Heart left ventricle (tissue), 13 donors: ENCODE measurements around the gene ERH.

Source experiments
- CTCF ChIP-seq, 12 donors: fragments of 200-600 bp; sonication (generic) in 4 of 12; IDR thresholded peaks; one replicate each; pipeline versions ENCODE4 v1.5.0 to v1.8.0; 2018 to 2022; ENCODE audit warnings: antibody characterized with exemption in 12 of 12, mild to moderate bottlenecking in 5 of 12
- POLR2A ChIP-seq, 2 donors: fragments of 450-650 bp; IDR thresholded peaks; one replicate each; pipeline ENCODE4 v1.6.1; 2017; ENCODE audit warnings: antibody characterized with exemption in 2 of 2, mild to moderate bottlenecking in 2 of 2, moderate library complexity in 2 of 2
- donor health status: ischemic (EF 13 %, LVEDD 7.1; RV severe dilation, severe dysfunction).
- donor health status: DM: no; HTN: yes; CAD: no.
- donor health status: DM: no; HTN: no; CAD: no.
- donor health status: ischemic (EF 25% LVEDD 6.9; RV normal size, moderate dysfunction).
- donor health status: ischemic (EF 25% LVEDD 5.7; RV mildly dilated, moderate dysfunction).
- donor health status: ischemic (EF 35%, LVEDD 5.7; RV mildly dilated, moderate dysfunction).
- donor health status: nonischemic (EF 11% LVEDD 7.7; RV severe dilation, severe dysfunction).
- donor health status: DM: yes; HTN: yes; CAD: no.
- donor health status: PGD.
- donor health status: ischemic (EF 29% LVEDD 5.4; RV normal size, mild dysfunction).
- donor health status: nonischemic (EF 23%, LVEDD 6.1; RV moderate dilation, normal function).

GRCh38 chr14:69374235-69374634 lies 23.9 kb downstream of the ERH start:
- TF ChIP-seq CTCF (IDR thresholded peaks at IDR 0.05) (no peak), POLR2A (IDR thresholded peaks at IDR 0.05) (no peak)
